NCI-H1048 (cell line): ENCODE measurements around the gene SEC22B.
"Not testable (repeated sequence)": the region's sequence is repeated elsewhere in the genome, so short reads cannot be mapped to it uniquely, and the experiment has no call there.

Experiments
- DNase-seq: peaks from one replicate; lab custom pipeline; 2025; lab: John Stamatoyannopoulos, UW

The SEC22B gene

GRCh38 chr1:120145806-120146205 is 30.5 kb downstream of the SEC22B start:
- not testable (repeated sequence) for DNase-seq

DNA sequence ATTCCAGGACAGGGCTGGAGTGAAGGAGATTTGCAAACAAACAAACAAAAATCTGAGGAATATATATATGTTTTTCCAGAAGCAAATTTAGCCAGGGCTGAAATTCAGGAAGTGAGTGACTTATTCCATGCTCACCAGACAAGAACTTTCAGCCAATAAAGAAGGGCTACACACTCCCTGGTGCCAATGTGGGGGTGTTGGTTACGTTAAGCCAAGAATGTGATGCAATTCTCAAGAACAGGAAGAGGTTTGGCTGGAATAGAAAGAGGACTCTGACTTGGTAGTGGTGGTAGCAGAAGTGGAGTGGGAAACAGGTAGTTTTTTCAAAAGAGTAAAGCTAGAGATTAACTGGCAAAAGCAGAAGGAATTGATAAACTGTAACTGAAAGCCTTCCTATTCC is 31.7 kb downstream of the SEC22B start:
- DNase-seq: not testable (repeated sequence)

DNA sequence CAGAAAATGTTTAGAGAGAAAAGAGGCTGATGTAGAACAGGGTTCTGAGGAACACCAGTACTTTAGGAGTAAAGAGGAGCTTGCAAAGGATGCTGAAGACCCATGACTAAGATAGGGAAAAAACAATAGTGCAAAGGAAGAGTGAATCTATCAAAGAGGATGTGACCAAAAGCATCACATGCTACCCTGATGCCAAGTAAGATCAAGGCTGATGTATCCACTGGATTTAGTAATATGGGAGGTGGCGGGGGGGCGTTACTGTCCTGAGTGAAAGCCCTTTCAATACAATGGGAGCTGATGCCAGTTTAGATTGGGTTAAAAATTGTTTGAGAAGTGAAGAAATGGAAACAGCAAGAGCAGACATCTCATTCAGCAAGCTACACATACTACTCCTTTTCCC is 32.2 kb downstream of the SEC22B start:
- DNase-seq: not testable (repeated sequence)

GRCh38 chr1:120143334-120143733 is 33.0 kb downstream of the SEC22B start:
- DNase-seq: not testable (repeated sequence)

GRCh38 chr1:120142512-120143263 is 33.6 kb downstream of the SEC22B start:
- DNase-seq: not testable (repeated sequence)

GRCh38 chr1:120141865-120142264 is 34.5 kb downstream of the SEC22B start:
- not testable (repeated sequence) for DNase-seq

DNA sequence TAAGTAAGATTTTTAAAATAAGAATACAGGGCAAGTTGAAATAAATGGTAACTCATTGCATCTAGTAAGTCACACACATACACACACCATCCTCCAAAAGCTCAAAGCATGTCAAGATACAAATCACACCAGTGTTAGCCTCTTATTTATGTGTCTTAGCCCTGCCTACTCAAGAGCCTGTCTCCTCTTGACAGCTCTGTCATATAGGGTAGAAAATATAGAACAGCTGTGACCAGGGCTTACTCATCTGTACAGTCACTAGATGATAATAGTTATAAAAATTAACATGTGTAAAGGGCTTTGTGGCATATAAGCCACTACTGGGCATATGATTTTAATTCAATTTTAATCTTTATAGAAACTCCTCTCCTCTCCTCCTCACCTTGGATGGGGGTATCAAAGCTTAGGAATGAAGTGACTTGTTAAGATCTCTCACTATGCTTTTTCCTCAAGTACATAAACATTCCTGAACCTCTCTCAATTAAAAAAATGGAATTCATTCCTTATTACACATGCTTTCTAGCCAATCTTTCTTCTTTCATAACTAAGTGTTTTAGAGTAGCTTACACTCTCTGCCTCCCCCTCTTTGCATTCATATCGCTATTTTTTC is 35.6 kb downstream of the SEC22B start:
- not testable (repeated sequence) for DNase-seq

- DNase-seq: not testable (repeated sequence)
These were observed 40.2 kb downstream of the SEC22B start for GRCh38 chr1:120136086-120136485.

- DNase-seq: not testable (repeated sequence)
These were observed 42.4 kb downstream of the SEC22B start for GRCh38 chr1:120133928-120134325.

DNA sequence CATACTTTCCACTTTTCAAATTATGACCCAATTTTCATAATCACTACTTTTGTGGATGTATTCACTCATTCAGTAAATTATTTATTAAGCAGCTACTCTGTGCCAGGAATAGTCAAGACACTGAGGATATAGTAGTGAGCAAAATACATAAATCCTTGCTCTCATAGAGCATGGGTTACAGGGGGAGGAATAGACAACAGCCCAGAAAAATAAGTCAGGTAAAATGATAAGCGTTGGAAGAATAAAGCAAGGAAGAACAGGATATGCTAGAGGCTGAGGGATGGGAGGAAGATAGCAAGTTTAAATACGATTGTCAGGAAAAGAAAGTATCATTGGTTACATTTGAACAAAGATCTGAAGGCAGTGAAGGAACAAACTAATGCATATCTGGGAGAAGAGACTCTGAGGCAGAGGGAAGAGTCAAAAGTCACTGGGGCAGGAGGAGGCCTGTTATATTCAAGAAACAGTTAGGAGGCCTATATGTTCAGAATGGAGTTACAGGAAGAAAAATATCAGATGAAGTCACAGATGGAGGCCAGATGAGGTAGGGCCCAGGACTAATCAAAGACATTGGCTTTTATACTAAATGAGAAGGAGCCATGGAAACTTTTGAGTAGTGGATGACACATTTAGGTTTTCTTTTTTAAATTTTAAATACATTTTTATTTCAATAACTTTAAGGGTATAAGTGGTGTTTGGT is 42.9 kb downstream of the SEC22B start:
- DNase-seq: no peak

DNA sequence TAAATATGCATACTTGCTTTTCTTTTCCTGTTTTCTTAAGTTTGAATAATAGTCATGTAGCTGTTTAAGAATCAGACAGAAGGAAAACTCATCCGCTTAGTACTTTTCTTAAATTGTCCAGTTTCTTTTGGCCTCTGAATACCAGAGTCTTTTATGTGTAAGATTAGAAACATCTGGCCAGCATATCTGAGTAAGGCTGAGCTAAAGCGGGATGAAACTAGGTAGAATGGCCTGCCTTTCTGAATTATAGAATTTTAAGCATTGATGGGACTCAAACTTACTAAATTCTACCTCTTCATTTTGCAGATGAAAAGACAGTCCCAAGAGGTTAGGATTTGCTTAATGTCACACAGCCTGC is 43.9 kb downstream of the SEC22B start:
- DNase-seq: not testable (repeated sequence)

DNA sequence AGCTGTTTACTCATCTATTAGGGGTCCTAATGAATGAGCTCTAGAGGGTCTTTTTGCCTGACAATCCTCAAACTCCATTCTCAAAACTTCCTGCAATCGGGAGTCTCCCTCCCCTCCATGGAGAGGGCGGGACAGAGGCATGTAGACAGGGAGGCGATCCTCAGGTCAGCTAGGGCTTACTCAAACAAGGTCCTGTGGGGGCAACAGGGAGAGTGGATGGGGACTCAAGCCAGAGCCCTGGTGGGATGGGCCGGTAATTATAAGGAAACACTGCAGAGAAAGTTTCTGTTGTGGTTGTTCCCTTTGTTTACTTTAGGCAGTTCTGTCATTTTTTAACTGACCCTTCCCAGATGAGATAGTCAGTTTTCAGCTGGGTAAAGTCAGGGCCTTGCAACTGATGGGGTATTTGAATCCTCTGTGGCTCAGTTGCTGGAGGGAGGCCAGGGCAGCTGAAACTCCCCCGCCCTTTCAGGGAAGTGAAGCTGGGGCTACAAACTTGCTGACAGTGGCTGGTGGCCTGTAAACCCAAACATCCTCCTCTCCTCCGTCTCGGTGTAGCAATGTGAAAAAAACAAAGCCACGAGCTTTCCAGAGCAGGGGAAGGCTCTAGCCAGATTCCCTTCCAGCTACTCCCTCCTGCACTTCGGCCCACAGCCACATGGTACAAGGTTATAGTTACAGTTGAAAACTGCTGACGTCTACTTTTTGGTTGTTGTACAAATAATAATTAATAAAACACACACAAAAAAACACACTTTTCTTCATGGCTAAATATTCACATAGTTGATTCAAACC is 44.5 kb downstream of the SEC22B start:
- DNase-seq: not testable (repeated sequence)

DNA sequence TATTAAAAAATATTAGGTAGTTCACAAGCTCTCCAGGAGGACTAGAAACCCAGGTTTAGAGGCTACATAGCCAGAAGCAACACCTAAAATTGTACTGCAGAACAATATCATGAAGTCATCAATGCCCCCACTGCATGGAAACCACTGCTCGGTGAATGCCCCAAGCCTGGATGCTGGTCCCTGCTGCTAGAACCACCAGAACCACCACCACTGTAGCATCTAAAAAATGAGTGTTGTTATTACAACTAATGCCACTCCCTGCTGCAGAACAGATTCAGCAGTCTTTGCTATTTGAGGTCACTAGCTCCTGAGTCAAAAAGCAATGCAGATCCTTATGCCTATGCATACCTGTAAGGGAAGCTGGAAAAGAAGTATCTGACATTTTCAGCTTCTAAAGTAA is 48.4 kb downstream of the SEC22B start:
- not testable (repeated sequence) for DNase-seq

DNA sequence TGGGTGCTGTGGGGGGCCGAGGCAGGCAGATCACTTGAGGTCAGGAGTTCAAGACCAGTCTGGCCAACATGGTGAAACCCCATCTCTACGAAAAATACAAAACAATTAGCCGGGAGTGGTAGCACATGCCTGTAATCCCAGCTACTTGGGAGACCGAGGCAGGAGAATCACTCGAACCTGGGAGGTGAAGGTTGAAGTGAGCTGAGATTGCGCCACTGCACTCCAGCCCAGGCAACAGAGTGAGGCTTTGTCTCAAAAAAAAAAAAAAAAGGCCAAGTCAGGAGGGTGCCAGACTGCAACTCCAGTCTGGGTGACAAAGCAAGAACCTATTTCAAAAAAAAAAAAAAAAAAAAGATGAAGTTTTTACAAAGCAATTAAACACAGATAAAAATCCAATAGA is 50.1 kb downstream of the SEC22B start:
- not testable (repeated sequence) for DNase-seq

- DNase-seq: not testable (repeated sequence)
These were observed 51.7 kb downstream of the SEC22B start for GRCh38 chr1:120124628-120125027.

DNA sequence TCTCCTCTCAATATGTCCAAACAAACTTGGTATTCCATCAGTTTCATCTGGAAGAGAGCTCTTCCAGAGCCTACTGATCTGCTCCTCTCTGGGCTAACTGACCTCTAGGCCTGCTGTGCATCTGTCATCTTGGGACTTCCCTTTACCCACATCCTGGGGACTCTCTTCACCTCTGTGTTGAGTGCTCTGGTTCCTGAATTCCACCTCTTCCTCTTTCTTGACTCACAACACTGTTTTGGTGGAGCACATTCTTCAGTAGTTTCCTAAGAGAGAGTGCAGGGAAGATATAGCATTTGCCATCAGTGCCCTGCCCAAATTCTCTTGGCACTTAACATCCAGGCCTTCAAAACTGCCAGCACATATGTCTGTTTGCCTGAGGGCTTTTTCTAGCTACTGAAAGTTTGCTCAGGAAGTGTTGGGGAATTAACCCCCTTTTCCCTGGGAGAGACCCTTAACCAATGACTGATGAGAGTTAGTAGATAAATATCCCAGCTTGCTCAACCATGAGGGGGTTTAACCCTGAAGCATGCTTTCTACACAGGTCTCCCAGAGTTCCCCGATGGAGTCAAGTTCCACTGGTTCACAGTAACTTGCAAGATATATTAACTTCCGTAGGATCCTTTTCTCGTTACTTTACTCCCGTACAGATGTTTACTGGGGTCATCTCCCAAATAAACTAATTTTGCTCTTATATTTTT is 52.4 kb downstream of the SEC22B start:
- not testable (repeated sequence) for DNase-seq

DNA sequence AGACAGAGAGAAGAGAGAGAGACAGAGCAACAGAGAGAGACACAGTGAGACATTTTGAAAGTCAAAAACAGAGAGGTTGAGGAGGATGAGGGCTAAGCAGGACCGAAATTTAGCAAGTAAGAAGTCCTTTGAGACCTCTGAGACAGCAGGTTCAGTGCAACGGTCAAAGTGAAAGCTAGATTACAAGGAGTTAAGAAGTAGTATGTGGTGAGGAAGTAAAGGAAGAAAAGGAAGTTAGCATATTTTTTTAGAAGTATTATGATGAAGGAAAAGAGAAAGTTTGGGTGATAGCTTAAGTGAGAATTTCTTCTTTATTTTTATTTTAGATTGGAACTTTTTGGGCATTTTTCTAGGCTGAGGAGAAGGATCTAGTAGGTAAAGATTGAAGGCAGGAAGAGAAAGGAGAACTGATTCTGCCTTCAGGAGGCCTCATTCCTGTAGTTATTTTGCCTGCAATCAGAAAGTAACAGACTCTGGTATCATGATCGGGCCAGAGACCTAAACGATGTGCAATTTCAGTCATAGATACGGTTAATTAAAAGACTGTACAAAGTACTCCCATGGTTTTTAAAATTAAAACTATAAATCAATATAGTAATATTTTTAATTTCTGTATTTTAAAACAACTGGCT is 53.9 kb downstream of the SEC22B start:
- DNase-seq: not testable (repeated sequence)

- not testable (repeated sequence) for DNase-seq
These were observed 54.5 kb downstream of the SEC22B start for GRCh38 chr1:120121830-120122229.

DNA sequence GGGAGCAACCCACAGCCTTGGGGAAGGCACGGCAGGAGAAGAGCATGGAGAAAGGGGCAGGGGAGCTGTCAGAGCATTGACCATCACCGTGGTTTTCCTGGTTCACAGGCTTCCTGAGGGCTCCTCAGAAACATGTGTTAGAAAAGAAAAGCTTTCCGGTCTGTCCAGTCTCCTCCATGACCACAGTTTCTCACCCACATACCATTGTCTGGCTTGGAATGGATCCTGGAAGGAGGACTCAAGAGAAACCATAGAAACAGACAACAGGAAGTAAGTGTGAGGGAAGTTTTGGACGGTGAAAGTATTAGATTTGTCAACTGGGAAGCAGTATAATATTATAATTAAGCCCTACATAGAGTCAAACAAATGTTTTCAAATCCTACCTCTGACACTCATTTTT is 55.8 kb downstream of the SEC22B start:
- not testable (repeated sequence) for DNase-seq

DNA sequence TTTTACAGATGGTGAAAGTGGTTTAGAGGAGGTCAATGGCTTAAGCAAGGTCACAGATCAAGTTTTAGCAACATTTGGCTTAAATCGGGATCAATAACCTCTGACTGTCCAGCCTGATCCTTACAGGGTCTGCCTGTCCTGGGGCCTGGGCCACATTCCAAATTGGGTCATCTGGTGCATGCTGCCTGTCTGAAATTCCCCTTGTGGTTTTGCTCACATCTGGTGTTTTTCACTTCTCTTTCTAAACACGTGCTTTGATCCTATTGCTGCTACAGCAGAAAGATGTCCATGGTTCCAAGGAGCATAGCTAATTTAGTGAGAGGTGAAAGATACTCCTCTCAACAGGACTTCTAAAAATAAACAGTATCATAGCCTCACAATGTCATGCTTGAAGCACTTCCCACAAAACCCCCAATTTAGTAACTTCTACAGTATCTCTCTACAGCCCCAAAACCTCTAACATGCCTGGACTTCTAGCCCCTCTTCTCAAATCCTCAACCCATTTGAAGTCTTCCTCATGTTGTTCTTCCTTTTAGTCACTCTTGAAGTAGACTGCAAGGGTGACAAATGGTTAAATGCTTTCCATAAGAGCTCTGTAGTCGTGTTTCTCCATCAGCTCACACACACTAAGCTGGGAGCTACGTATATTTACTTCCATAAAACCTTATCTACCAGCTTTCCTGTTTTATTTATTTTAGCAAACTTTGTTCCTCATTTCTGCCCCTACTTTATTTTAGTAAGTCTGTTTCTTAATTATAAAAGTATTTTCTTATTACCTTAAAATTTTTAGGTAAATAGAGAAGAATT is 58.7 kb downstream of the SEC22B start:
- DNase-seq: not testable (repeated sequence)
